Stimulated activated CD8-positive, alpha-beta memory T cell treated with anti-CD3 and anti-CD28 coated beads, Interleukin-4, amount 100 ng/mL, for 24 hours (primary cell): ENCODE data around the gene SMG5.

Experiments
- DNase-seq: peaks from one replicate; pipeline ENCODE4 v3.0.0-alpha.2; 2020; ENCODE audit warnings: low read depth

Gene SMG5

DNA sequence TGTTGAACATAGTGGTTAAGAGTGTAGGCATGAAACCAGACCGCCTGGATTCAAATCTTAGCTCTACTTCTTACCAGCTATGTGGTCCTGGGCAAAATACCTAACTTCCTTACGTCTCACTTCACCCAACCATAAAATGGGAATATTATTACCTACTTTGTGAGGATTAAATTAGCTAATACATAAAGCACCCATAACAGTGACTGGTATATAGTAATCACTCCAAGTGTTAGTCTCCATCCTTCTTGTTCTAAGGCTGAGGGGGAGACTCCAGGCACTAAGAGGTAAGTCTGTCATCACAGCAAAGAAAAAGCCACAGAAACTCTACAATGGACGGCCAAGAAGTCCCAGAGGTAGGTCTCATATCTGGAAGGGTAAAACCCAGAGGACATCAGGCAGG, 2.8 kb downstream of the SMG5 start:
- DNase-seq = no peak

DNA sequence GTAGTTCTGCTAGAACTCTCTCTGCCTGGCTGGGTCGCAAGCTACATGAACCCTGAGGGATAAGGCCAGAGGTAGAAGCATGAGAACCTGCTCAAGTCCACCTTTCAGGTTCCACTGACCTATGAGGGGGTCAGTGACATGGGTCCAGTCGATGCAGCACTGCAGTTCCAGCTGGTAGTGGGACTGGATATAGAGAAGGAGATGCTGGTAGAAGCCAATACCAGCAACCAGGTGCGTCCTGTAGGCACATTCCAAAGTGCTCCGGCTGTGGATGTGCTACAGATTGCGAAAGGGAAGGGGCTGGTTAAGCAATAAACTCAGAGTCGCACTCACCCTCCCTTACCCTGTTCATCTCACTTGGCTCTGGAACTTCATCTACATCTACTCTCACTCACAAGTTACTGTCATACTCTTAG, 5.7 kb downstream of the SMG5 start:
- DNase-seq = no peak

DNA sequence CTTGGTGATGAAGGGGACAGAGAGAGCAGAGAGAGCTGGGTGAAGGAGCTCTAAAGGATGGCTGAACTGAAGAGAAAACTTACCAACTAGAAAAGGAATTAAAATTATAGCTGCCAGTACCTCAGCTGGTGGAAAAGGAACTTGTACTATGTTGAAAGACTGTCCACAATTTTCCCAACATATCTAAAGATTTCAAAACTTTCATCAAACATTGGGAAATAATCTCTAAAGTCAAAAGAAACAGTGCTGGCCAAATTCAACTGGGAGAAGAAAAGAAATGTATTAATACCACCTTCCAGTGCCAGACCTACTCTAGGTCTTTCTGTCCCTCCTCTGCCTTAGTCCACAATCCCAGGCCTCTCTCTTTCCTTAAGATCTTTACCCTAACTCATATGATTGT, 6.1 kb downstream of the SMG5 start:
- no peak for DNase-seq

DNA sequence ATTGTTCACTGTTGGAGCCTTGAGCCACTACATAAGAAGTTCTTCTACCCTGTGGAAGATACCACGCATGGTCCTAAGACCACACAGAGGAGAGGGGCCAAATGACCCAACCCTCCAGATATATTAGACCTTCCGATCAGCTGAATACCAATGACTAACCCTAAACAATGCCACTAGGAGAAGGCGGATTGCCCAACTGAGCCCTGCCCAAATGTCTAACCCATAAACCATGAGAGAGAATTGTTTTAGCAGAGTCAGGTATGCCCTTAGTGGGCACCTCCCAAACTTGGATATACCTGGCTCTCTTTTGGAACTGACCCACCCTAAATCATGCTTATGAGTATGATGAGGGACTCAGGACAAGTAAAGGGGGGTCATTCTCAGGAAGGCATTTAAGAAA, 12.3 kb downstream of the SMG5 start:
- DNase-seq = no peak

DNA sequence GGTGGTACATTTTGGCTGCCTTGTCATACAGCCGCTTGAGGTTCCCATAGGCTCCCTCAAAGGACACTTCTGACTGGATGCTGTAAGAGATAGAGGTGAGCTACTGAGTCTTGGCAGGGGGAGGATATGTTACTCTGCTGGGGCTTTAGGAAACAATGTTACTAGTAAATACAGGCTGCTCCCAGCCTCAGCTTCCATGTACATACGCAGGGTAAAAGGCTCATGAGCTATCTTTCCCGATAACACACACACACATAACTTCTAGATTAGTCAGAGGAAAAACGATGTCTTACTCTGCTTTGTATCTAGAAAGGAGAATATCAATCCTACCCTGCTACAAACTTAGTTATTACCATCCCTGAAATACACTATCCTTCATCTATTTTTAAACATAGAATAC, 14.3 kb downstream of the SMG5 start:
- no peak for DNase-seq

DNA sequence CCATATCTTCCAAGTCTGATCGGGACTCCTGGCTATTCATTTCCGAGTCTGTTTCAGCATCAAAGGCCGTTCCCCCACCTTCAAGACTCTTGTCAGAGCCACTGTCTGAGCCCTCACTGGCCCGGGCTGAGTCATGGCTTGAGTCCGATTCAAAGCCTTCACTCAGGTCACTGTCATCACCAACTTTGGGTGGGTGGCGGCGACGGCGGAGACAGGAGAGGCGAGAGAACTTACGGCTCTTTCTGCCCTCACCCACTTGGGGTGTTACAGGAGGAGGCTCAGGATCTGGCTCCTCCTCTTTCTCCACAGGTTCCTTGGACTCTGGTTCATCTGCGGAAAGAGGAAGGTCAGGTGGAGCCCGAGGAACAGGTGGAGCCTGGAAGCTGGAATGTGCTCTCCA, 16.6 kb downstream of the SMG5 start:
- DNase-seq = no peak

DNA sequence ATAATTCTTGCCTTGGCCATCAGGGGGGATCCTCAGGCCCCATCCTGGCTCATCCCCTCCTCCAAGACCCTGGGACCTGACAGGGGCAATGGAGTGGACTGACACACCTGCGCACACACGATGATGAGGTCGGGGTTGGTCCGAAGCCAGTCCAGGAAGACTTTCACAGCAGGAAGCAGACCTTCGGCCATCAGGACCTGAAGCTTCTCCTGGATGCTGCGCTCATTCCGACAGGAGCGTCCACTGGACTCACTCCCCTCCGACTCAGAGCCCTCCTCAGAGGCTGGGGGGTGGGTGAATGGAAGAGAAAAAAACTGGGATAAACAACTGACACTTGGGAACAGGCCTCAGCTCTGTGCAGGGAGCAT, 19.4 kb downstream of the SMG5 start:
- no peak for DNase-seq

DNA sequence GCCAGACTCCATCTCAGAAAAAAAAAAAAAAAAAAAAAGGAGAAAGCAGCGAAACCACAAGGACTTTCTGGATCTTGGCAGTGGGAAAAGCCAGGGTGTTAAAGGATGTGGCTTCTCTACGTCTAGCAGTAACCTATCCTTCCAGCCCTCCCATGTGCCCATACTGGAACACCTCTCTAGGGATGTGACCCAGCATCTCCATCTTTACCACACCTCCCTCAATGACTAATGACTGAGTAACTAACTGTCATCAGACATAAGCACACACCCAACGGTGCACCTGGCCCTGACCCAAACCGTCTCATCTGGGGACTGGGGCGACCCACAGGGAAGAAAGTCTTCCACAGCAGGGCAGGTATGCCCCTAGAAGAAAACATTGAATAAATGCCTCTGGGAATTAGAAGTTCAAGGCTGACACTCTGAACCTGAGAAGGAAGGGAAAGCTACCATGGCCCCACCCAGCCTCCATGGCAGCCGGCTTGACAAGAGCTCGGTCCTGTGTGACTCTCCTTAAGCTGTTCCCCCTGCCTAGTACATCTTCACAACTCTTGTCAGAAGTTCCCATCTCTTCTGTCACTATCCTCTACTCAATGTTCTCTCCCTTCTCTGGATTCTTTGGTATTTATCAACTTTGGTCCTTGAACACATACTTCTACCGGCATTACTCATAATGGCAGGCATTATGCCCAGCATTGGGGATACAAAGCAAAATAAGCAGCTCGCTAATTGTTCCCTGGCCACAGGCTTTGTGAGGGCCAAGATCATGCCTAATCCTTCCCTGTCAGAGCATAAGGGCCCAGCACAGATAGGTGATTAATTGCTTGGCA, 20.0 kb downstream of the SMG5 start:
- DNase-seq = no peak

DNA sequence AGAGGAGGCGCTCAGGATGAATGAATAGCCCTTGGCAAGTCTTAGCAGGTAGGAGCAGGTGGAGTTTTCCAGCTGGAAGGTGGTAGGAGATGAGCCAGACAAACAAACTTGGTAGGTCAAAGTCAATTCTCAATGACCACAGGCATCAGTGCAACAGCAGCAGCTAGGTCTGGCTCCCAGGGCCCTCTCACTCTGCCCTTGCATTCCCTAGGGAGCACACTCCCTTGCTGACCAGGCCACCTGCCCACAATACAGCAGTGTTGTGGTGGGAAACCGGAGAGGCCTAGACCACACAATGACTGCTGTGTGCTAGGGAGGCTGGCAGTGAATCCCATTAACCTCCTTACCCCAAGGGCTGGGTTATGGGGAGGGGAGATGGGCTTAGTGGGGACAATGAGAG, 21.7 kb downstream of the SMG5 start:
- DNase-seq = no peak

DNA sequence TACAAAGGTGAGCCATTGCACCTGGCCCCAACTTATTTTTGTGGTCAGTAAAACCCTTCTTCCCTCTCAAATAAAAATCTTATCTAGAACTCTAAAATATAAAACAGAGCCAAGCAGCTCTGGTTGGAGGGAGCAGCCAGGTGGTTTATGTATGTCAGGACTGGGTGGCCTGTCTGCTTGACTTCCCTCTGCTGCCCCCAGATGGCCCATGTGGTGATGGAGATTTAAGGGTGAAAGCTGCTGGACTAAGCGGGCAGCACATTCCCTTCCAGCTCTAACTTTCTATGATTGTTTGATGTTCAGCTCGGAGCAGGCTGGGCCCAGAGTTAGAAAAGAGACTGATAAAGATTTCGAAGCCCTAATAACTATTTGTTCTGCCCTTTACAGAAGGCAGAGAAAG, 22.8 kb downstream of the SMG5 start:
- no peak for DNase-seq

DNA sequence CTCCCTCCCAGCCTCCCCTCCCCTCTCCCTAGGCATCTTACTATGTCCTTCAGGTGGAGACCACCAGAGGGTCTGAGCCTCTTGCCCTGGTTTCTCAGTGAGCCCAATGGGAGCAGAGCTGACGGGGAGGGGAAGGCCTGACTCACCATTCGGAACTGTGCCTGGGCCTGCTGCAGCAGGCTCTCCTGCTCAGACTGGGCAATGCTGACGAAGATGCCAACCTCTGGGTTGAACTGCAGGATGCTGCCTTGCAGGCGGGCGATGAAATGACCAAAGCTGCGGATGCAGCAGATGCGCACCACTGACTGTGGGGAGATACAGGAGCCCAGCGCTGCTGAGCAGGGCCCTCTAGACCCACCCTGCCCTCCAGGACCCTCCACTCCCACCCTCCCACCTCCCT, 23.8 kb downstream of the SMG5 start:
- DNase-seq = no peak

DNA sequence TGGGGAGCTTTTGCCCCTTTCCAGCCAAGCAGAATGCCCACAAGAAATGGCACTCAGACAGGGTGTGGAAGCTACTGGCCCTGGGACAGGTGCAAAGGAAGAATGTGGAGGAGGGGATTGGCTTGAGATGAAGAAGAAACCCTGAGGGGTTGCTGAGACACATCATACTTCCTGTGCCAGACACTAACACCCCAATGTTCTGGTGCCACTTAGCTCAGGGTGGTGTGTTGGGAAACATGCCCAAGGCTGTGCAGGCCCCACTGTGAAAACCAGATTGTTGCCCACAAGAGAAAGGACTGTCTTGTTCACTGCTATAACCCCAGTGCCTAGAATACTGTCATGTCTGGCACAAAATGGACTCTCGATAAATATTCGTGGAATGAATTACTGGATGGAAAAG, 24.9 kb downstream of the SMG5 start:
- DNase-seq = no peak

DNA sequence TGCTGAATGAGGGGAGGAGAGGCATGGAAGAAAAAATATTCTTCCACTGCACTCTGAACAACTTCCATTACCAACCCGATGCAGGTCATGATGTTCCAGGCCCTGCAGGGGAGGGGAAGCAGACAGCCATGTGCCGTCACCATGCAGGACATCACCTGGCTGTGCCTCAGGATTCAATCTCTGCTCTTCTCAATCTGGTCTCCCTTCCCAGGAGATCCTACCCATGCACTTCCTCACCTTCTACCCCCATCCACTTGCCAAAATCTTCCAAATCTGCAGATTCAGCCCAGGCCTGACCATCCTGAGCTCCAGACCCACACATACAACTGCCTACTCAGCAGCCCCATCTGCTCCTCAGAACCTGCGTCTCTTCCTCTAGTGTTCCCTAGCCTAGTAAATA, 29.0 kb downstream of the SMG5 start:
- no peak for DNase-seq

DNA sequence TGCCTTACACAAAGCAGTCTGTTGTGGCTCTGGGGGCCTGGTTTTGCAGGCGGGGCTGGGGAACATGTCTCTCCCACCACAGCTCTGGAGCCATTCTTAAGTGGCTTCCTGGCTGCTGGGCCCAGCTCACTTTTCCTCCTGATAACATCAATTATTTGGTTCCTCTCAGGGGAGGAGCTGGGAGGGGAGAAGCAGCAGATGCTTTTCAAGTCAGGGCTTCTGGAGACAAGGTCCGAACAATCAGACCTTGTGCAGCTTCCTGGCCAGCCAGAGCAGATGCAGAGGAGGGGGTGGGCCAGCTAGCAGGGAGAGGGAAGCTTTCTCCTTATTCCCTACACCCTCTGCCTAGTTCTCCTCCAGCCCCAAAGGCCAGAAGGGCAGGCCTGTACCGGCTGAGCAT, 31.1 kb downstream of the SMG5 start:
- DNase-seq = no peak

DNA sequence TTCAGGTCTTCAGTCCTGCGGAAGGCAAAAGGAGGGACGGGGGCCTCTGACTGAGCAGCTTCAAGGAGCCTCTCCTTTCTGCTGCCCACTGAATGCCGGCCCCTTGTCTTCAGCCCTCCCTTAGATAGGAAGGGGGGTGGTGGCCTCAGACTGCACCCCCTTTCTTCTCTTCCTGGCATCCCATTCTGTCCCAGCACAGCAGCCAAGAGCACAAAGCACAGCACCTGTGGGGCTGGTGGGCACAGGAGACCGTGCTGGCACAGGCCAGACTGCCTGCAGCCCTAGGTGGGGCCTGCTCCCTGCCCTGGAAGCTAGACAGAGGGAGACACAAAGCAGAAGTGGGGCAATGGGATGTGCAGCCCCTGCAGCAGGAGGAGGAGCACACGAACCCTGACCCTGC, 33.0 kb downstream of the SMG5 start:
- DNase-seq = no peak

DNA sequence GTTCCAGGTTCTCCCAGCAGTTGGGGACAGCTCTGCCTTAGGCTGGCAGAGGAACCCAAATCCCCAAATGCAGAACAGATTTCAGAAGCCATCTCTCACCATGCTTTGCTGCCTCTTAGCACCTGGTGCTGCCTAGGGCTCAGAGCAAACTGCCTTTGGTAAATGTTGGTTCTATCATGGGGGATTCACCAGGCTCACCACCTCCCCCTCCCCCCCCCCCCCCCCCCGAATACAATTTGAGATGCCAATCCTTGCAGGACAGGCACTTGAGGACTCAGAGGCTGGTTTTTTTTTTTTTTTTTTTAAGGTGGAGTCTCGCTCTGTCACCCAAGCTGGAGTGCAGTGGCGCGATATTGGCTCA, 34.3 kb downstream of the SMG5 start:
- no peak for DNase-seq

DNA sequence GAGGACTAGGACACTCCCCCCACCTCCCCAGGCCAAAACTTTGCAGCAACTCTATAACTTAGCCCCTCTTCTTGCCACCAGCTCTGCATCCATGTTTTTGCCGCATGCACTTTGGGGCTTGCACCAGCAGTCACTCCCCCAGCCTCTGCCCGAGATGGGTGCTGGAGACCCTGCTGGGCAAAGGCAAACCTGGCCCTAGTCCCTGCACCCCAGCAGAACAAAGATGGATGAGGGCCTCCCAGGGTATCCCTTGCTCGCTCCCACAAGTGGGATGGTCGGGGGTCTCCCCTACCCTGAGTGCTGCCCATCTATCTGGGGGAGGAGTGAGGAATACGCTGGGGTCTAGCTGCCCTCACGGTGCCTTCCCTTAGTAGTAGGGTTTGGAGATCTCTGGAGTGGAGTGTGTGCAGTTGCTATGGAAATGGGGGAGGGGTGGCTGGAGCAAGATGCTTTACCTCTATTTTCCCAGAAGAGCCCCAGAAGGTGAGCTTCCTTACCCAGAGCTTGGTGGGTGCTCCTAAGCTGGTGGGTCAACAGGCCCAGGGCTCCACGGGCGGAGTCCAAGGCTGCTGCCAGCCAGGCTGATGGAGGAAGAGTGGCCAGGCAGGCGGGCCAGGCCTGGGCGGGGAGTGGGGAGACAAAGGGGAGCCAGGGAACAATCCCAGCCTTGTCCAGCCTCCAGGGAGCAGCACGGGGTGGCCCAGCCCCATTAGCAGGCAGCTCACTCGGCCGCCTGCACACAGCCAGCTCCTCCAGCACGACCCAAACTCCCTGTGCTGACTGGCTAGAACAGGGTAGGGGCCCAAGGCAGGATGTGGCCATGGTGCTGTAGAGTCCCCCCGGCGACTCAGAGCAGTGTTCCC, 34.9 kb downstream of the SMG5 start, which contains the start of gene PAQR6:
Gene PAQR6 (minus strand): TSS at position 597 of the 863 bp plus-strand sequence. CDS start 1,325 bp downstream, outside the sequence.
- no peak for DNase-seq

DNA sequence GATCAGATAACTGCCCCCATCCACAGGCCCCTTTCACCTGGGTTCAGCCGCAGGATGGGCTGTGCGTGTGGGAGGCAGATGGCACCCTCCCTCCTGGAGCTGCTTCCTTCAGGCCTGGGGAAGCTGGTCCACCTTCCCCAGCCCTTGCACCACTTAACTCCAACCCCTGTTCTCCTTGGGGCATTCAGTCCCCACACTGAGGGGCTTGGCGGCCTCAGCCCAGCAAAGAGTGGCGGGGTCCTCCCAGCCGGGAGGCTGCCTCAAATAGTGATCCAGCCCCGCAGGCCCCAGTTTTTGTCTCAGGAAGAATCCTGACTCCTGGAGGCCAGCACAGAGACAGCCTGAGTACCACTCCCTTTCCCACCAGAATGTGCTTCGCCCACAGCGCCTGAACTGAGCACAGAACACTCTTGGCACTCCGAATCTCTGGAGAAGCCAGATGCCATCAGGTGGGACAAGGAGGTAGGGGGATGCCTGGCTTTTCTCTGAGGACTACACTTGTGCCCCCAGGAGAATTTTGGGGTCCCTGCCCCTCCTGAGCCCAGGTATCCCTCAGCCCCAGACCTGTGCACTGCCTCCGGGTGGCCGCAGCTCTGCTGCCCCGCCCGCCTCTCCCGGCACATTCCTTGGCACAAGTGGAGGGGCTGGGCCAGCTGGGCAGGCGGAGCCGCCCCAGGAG, 35.7 kb downstream of the SMG5 start:
- no peak for DNase-seq

DNA sequence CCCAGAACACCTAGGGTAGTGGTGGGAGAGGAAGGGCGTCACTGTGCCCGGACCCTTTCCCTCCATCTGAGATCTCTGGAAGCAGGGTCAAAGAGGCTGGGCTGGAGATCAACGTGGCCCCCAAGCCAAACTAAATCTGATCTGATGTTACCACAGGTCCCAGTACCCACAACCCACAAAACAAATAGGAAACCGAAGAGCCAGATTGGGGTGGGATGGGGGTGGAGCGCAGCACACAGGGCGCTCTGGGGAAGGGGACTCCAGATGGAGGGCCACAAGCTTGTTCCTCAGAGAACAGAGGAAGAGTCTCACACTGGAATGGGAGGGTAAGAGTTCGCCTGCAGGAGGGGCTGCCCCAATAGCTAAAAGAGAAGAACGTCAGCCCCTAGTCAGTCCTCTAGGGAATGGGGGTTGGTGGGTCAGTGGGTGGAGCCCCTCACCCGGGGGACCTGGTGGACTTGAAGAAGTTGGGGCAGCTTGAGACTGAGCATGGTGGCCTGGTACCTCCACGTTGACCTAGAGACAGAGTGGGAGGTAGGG, 36.3 kb downstream of the SMG5 start:
- DNase-seq = no peak

DNA sequence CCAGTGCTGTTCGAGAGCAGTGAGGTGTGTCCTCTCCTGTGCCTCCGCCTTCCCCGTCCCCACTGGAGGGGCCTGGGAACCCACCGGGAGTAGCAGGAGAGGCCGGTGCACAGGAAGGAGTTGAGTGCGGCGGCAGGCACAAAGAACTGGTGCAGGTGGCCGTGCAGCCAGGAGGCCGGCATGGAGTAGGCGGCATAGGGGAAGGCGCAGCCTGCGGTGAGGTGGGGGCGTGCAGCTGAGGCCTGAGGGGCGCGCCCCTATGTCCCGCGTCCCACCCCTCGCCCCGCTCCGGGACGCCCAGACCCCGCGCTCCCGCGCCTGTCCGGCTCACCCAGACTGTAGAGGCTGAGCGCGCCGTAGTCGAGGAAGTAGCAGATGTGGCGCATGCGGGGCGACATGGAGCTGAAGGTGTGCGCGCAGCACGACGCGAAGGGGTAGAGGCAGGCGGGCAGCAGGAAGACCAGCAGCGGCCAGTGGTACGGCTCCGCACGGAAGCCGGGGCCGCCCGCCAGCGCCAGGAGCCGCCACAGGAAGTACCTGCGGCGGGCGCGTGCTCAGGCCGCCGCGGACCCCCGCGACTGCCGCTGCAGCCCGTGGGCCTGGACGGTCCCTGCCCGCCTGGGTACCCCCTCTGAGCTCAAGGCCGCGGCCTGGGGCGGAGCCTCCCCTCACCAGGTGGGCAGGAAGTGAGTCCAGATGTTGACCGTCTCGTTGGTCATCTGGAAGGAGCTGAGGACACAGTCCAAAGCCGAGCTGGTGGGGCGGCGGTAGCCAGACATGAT, 37.0 kb downstream of the SMG5 start:
- no peak for DNase-seq

DNA sequence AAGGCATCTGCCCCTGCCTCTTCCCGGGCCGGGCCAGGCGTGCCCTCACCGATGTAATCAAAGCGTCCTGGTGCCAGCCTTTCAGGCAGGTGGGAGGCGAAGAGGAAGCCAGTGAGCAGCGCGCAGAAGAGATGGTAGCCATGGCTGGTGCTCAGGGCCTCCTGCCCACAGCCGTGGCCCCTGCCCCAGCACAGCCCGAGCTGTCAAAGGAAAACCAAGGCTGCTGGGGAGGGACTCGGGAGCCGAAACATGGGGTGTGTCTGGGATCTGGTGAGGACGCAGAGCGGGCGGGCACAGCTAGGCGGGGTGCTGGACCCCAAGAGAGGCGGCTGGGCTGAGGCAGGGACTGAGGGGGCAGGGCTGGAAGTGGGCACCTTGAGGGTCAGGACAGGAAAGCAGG, 37.9 kb downstream of the SMG5 start:
- DNase-seq = no peak

DNA sequence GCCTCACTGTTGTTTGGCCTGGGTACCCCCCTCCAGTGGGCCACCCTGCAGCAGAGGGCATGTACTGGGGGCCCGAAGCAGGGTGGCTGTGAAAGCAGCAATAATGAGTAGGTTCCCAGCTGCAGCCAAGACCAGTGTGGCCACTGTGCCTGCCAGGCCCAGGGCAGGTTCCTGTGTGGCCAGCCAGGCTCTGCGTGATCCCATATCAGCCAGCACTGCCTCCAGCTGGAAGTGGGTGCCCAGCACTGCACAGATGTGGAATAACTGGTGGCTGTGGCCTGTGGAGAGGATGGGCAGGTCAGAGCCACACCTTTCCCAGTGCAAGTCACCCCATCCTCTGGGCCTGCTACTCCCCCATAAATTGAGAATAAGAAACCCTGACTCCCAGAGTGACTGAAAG, 38.5 kb downstream of the SMG5 start:
- DNase-seq = no peak
